Omental fat pad (tissue), 4 donors: Measurements from ENCODE around the gene IER5L. TPM values are rescaled to one million over a fixed set of nuclear protein-coding genes. Genes with fewer than 3 reads are reported as not detected.

ENCODE experiments used
- ATAC-seq: fragments of 150-250 bp; one replicate; pipeline ENCODE4 v1.9.1; 2016; ENCODE audit warnings: mild to moderate bottlenecking, moderate library complexity; ENCODE audit not compliant: low FRiP score
- DNase-seq: peaks from one replicate; pipeline ENCODE4 v3.0.0-alpha.2; 2019; ENCODE audit warnings: low spot score
- CTCF ChIP-seq, 3 donors: fragments of 450-650 bp; IDR thresholded peaks; one replicate each; pipeline ENCODE4 v1.5.1; 2016 to 2017; ENCODE audit warnings: antibody characterized with exemption in 3 of 3, mild to moderate bottlenecking in 3 of 3, moderate library complexity in 2 of 3
- total RNA-seq, 4 donors: library from RNA; depleted of rRNA; stranded (reverse); fragments of >200 nt; gene quantifications; one replicate each; pipeline ENCODE4 v1.1.0, GENCODE V29; 2016

The IER5L gene
- total RNA-seq, 4 donors from 2014 or later: 9.0 to 23.9 (median 20.2) TPM

- no peak for ATAC-seq
- no peak for TF ChIP-seq CTCF (IDR thresholded peaks at IDR 0.05)
These were observed 33.6 kb upstream of the IER5L start for GRCh38 chr9:129211686-129212085.

GRCh38 chr9:129210125-129210524 lies 32.1 kb upstream of the IER5L start:
- ATAC-seq (no peak), DNase-seq (no peak)
- no peak for TF ChIP-seq CTCF (IDR thresholded peaks at IDR 0.05)

More at GRCh38 chr9:129211686-129212085, 33.6 kb upstream of the IER5L start:
- no peak for DNase-seq

- no peak for DNase-seq
- TF ChIP-seq CTCF (IDR thresholded peaks at IDR 0.05): no peak
- no peak for ATAC-seq
These were observed 31.5 kb upstream of the IER5L start for GRCh38 chr9:129209580-129209979.

- ATAC-seq (no peak), DNase-seq (no peak)
- TF ChIP-seq CTCF (IDR thresholded peaks at IDR 0.05): no peak
These were observed 31.0 kb upstream of the IER5L start for GRCh38 chr9:129209109-129209508.

- TF ChIP-seq CTCF (IDR thresholded peaks at IDR 0.05): no peak
- no peak for ATAC-seq
- DNase-seq: no peak
These were observed 30.4 kb upstream of the IER5L start for GRCh38 chr9:129208207-129209032.

GRCh38 chr9:129206905-129207304 lies 28.8 kb upstream of the IER5L start:
- ATAC-seq (no peak), DNase-seq (no peak)
- TF ChIP-seq CTCF (IDR thresholded peaks at IDR 0.05): no peak

- no peak for TF ChIP-seq CTCF (IDR thresholded peaks at IDR 0.05)
- DNase-seq (no peak), ATAC-seq (no peak)
These were observed 28.3 kb upstream of the IER5L start for GRCh38 chr9:129206401-129206800.
